ENCODE results near the gene ATP5PB. TPM values are rescaled to one million over a fixed set of nuclear protein-coding genes. Genes with fewer than 3 reads are reported as not detected.

Gene ATP5PB
- total RNA-seq, 1 donor from 2014 or later = 142 TPM

DNA sequence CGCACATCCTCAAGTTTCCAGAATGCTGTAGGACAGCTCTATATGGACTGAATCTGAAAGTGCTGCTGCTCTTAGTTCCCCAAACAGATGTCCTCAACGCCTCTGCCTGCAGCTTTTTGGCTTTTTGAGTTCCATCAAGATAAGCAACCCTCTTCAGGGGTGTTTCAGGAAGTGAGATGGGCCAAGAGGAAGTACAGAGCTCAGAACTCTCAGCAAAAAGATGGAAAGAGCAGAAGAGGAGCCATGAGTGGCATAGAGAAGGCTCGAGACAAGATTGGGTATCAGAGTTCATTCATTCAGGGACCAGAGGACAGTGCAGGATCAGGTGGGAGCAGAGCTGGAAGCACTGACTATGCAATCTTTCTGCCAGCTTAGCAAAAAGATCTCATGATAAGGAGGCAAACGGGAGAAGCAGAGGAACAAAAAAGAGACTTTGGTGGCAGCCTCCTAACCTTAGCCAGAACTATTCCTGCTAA is 54.4 kb downstream of the ATP5PB start, which contains the start of the genes ADORA3 and TMIGD3:
Gene ADORA3, minus strand, starts transcription at position 49 of the 476 bp plus-strand sequence. CDS start 279 bp downstream, outside the sequence.
Gene TMIGD3, minus strand, starts transcription at position 49 of the 476 bp plus-strand sequence. CDS start 279 bp downstream, outside the sequence.
- no peak for TF ChIP-seq POLR2A (IDR thresholded peaks at IDR 0.05)
- no peak for TF ChIP-seq POLR2AphosphoS5 (IDR thresholded peaks at IDR 0.05; ENCODE audit: insufficient read depth in 1 of 2, low read depth in 1 of 2)
- TF ChIP-seq, protein P1, sequence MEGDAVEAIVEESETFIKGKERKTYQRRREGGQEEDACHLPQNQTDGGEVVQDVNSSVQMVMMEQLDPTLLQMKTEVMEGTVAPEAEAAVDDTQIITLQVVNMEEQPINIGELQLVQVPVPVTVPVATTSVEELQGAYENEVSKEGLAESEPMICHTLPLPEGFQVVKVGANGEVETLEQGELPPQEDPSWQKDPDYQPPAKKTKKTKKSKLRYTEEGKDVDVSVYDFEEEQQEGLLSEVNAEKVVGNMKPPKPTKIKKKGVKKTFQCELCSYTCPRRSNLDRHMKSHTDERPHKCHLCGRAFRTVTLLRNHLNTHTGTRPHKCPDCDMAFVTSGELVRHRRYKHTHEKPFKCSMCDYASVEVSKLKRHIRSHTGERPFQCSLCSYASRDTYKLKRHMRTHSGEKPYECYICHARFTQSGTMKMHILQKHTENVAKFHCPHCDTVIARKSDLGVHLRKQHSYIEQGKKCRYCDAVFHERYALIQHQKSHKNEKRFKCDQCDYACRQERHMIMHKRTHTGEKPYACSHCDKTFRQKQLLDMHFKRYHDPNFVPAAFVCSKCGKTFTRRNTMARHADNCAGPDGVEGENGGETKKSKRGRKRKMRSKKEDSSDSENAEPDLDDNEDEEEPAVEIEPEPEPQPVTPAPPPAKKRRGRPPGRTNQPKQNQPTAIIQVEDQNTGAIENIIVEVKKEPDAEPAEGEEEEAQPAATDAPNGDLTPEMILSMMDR (IDR thresholded peaks at IDR 0.05) = no peak
- H3K27me3 ChIP-seq = no peaks in the 10 kb centered on the region
- no peaks in the 10 kb centered on the region for H3K9me3 ChIP-seq
- intact Hi-C loops (cut with DNase I) = loop anchor here (10.0 kb wide), 1 partner anchor 241 kb away; no protein-coding TSS in a partner anchor
- no peak for DNase-seq (ENCODE audit: extremely low spot score in 2 of 2)
- no peak within 1 kb of the TSS for H3K4me3 ChIP-seq
- peaks cover 15% of the 10 kb centered on the region for H3K4me1 ChIP-seq
- no peaks in the 10 kb centered on the region for H3K36me3 ChIP-seq
- no peak within 1 kb of the TSS for H3K27ac ChIP-seq

DNA sequence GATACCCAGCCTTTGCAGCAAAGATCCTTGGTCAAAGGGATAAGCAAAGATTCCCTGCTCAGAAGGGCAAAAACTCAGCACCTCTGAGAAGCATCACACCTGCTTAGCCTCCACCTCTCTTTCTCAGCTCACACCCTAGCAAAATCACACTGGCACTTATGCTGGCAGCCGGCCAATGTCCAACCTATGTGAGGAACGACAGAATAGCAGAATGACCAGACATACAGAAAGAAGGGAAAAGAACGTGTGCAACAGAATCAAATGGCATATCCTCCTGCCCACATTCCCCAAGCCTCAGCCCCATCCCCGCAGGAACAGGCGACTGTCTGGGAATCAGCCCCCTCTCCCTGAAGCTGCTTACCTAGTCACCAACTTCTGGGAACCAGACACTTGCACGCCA is 54.8 kb downstream of the ATP5PB start:
- intact Hi-C loops (cut with DNase I) = loop anchor here (10.0 kb wide), 1 partner anchor 241 kb away; no protein-coding TSS in a partner anchor
- TF ChIP-seq, protein P1 (IDR thresholded peaks at IDR 0.05) = no peak
- TF ChIP-seq POLR2A (IDR thresholded peaks at IDR 0.05) (no peak), POLR2AphosphoS5 (IDR thresholded peaks at IDR 0.05; ENCODE audit: insufficient read depth in 1 of 2, low read depth in 1 of 2) (no peak)
- peaks cover 20% of the 10 kb centered on the region for H3K4me1 ChIP-seq
- H3K9me3 ChIP-seq = no peaks in the 10 kb centered on the region
- no peak overlapping the region for H3K4me3 ChIP-seq
- DNase-seq (ENCODE audit: extremely low spot score in 2 of 2) = no peak
- no peak overlapping the region for H3K27ac ChIP-seq
- H3K27me3 ChIP-seq = no peaks in the 10 kb centered on the region
- no peaks in the 10 kb centered on the region for H3K36me3 ChIP-seq

DNA sequence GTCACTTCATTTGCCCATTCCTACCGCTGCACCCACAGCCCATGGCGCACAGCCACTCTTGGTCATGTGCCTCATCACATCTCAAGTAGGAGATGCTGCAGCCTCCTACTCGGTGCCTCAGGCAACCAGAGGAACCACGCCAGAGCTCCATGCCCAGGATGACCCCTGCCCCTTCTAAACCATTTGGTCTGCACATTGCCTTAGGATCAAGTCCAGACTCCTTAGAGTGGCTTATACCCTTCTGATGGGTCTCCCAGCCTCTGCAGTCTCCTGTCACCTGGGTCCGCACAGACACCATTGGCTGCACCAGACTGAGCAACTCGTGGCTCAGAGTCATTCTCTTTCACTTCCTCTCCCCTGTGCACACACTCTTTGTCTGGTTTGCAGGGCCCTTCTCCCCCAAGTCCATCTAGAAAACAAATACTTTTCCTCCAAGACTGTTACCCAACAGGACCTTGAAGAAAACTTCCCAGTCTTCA is 56.4 kb downstream of the ATP5PB start:
- no peaks in the 10 kb centered on the region for H3K27me3 ChIP-seq
- no peaks in the 10 kb centered on the region for H3K9me3 ChIP-seq
- H3K27ac ChIP-seq = no peak overlapping the region
- TF ChIP-seq POLR2A (IDR thresholded peaks at IDR 0.05) (no peak), POLR2AphosphoS5 (IDR thresholded peaks at IDR 0.05; ENCODE audit: insufficient read depth in 1 of 2, low read depth in 1 of 2) (no peak)
- TF ChIP-seq, protein P1 (IDR thresholded peaks at IDR 0.05) = no peak
- peaks cover 31% of the 10 kb centered on the region for H3K4me1 ChIP-seq
- no peaks in the 10 kb centered on the region for H3K36me3 ChIP-seq
- intact Hi-C loops (cut with DNase I) = loop anchor here (10.0 kb wide), 1 partner anchor 239 kb away; no protein-coding TSS in a partner anchor
- no peak for DNase-seq (ENCODE audit: extremely low spot score in 2 of 2)
- H3K4me3 ChIP-seq = no peak overlapping the region

DNA sequence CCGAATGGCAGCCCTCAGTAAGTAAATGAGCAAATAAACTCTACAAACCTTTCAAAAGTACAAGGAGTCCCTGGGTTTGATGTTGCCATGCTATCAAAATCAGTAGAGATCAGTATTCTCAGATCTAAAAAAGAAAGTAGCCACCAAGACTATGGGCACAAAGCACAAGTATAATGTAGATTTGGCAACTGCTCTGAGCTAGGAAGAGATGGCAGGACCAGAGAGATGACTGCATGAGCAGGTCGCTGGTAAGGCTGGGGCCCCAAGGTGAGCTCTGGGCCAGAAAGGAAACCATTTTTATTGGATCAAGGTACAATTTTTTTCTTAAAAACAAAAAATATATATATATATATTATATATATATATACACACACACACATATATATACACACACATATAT is 57.3 kb downstream of the ATP5PB start:
- Histone ChIP-seq H3K36me3 (no peaks in the 10 kb centered on the region), H3K27ac (peak overlapping the region; percentile 94), H3K9me3 (no peaks in the 10 kb centered on the region), H3K4me1 (peaks cover 31% of the 10 kb centered on the region), H3K4me3 (no peak overlapping the region), H3K27me3 (no peaks in the 10 kb centered on the region)
- DNase-seq (ENCODE audit: extremely low spot score in 2 of 2) = no peak
- TF ChIP-seq POLR2AphosphoS5 (IDR thresholded peaks at IDR 0.05; ENCODE audit: insufficient read depth in 1 of 2, low read depth in 1 of 2) (no peak), POLR2A (IDR thresholded peaks at IDR 0.05) (no peak)
- TF ChIP-seq, protein P1 (IDR thresholded peaks at IDR 0.05) = no peak
- intact Hi-C loops (cut with DNase I) = loop anchor here (10.0 kb wide), 1 partner anchor 238 kb away; no protein-coding TSS in a partner anchor

All from vagina (tissue), 2 donors.